HG02970 (cell line): Measurements from ENCODE around the gene COPS9.
A peak's percentile ranks its signal among the peaks of the same experiment; 100 is the strongest.

Experiments
- ATAC-seq: cut with Tn5 transposase; IDR thresholded peaks from one replicate; pipeline ENCODE4 v1.9.1; 2021; ENCODE audit warnings: mild to moderate bottlenecking, moderate library complexity, moderate number of reproducible peaks; ENCODE audit not compliant: unreplicated experiment, low FRiP score

Gene COPS9

DNA sequence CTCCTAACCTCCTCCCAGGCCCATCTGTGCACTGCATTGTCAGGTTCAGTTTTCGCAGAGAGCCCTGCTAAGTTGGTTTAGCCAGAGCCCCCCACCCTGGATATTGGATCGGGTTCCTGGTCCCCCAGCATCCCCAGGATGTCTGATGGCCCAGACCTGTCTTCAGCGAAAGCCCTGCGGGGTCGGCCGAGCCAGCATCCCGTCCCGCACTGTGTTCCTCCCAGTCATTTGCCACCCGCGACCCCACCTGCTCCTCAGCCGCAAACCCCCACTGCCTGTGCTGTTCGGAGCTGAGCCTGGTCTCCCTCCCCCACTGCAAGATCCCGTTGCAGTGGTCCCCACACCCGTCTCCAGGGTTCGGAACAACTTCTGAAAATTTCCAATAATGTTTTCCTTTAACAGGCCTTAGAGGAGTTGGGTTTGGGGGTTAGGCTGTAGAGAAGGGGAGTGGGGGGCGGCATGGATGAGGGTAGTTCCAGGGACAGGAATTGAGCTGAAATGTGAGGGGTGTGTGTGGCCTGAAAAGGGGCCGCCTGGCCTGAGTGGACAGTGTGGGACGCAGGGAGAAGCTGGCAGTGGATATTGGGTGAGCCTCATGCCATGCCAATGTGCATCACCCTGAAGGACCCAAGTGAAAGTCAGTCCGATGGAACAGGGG is 1.6 kb upstream of the COPS9 start:
- no peak for ATAC-seq

DNA sequence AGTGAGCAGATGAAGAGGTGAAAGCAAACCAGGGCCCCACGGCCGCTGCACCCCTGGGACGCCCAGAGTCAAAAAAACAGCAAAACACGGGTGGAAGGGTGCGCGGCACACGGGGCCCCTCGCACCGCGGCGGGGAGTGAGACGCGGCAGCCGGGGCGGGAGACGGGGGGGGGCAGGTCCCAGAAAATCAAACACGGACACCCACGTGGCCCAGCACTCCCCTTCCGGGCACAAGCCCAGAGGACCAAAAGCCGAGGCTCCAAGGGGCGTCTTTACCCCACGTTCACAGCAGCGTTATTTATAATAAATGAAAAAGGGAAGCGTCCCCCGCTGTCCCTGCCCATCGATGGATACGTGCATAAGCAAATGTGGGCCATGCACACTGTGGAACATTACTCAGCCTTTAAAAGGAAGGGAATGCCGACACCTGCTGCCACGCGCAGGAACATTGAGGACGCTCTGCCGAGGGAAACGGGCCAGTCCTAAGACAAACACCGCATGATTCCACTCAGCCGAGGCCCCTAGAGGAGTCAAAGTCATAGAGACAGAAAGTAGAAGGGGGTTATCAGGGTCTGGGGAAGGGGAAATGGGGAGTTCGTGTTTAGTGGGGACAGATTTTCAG is 677 bp upstream of the COPS9 start:
- peak; percentile 3 for ATAC-seq

DNA sequence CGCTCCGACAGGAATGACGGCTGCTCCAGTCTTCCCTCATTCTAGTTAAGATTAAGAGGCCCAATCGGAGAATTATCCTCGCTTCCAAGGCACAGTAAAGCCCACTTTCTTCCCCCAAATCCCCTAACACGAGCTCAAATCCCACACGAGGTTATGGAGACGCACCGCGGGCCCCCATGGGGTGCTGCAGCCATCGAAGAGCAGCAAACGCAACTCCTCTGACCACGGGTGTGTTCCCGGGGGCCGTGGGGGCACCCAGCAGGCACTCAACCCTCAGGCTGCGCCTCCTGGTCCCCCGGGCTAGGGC is 446 bp downstream of the COPS9 start:
- peak; percentile 15 for ATAC-seq

DNA sequence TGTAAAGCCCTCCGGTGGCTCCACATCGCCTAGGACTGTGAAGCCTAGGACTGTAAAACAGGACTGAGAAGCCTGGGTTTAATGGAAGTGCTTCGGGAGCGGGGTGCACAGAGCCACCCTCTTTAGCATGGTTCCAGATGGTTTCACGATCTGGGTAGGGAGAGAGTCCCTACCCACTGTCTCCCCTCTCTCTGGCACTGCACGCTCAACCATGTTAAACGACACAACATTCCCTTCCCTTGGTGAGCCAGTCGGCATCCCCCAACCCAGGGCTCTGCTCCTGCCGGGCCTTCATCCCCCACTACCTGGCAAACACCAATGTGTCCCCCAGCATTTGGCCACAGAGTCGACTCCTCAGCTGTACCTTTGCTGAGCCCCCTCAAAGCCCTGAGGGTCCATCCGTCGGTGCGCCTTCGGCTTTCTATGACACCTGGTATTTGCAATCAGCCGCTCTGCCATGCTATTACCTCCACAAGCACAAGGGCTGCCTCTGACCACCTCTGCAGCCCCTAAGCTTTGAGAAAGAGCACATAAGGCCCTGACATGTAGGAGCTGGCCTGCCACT is 1.1 kb downstream of the COPS9 start:
- no peak for ATAC-seq

DNA sequence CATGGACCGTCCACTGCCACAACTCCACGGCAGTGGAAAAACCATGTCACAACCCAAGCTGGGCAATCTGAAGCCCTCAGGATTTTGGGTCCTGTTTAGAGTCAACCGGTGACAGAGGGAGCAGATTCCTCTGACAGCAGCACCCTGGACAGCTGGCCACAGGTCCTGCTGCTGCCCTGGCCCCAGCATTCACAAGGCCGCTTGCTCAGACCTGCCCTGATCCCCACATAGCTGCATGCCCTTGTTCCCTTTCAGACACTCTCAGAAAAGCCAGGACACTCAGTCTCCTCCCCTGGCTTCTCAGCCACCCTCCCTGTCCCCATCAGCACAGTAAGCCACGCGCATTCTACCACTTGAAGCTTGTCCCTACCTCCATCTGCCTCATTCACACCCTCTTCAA is 1.6 kb downstream of the COPS9 start:
- no peak for ATAC-seq

DNA sequence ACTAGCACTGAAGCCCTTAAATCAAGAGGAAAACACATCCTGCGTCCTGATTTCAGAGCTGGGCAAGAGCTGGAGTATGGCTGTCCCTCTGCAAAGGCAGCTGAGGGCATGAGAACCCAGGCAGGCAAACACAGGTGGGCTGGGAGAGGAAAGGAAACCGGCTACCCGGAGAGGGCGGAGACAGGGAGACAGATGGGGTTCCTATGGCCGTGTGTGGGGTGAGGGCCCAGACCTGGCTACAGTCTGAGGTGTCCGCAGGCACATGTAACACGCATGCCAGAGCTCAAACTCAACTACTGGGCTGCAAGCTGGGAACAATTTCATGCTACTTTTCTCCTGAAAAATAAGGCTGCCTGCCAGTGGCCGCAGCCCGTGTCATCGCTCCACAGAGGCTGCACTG is 2.7 kb downstream of the COPS9 start:
- no peak for ATAC-seq

DNA sequence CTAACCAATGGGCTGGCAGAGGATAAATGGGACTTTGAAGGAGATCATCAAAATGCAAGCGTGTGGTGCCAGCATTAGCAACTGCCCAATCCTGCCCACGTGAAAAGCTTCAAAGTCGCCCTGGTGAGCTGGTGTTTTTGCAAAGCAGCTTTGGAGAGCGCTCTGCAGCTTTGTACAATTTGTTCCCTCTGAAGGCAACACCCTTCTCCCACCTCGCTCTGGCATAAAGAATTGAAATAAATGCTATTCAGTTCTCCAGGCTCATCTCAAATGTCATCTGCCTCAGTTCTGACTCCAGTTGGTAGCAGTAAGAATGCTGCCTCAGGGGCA is 3.5 kb downstream of the COPS9 start:
- no peak for ATAC-seq

DNA sequence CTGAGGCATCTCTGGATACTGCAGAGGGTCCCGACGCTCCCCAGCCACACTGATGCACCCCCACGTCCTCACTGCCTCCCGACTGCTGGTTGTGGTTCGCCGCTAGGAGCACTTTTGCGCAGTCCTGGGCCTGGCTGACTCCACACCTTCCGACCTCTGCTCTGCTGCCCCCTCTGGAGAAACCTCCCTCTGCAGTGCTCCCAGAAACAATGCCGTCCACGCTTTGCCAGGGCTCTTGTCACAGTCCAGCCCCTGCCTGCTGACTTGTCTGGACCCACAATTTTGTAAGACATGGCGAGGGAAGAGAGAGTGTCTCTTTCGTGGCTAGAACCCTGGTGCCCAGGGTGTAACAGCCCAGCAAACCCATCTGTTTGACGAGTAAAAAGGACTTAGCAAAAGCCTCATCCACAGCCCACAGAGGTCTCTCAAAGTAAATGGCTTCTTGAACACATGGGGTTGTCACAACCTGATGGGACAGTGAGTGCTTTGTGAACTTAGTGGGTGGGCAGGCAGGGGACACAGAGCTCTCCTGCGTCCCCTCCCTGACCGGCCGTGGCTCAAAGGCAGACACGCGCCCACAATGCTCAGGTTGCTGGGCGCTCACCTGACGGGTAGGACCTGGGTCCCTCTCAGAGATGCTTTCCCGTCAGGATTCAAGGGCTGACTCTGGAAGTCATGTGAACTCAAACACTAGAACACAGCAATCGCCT is 4.0 kb downstream of the COPS9 start:
- ATAC-seq = no peak

DNA sequence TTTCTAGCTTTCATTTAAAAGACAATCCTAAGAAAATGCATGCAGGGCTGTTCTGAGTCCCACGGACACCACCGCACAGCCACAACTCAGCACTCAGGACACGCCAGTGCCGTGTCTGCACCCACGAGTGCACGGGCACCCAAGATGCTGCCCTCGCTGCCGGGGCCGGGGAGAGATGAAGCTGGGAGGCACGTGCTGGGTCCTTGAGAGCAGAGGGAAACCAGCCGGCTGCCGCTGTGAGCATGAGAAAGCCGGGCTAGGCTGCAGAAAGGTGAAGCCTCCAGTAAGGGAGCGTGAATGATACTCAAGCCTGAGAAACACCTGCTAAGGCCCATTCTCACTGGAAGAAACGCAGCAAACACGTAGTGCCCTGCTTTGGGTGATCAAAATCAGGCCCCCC is 4.8 kb downstream of the COPS9 start:
- ATAC-seq = no peak

DNA sequence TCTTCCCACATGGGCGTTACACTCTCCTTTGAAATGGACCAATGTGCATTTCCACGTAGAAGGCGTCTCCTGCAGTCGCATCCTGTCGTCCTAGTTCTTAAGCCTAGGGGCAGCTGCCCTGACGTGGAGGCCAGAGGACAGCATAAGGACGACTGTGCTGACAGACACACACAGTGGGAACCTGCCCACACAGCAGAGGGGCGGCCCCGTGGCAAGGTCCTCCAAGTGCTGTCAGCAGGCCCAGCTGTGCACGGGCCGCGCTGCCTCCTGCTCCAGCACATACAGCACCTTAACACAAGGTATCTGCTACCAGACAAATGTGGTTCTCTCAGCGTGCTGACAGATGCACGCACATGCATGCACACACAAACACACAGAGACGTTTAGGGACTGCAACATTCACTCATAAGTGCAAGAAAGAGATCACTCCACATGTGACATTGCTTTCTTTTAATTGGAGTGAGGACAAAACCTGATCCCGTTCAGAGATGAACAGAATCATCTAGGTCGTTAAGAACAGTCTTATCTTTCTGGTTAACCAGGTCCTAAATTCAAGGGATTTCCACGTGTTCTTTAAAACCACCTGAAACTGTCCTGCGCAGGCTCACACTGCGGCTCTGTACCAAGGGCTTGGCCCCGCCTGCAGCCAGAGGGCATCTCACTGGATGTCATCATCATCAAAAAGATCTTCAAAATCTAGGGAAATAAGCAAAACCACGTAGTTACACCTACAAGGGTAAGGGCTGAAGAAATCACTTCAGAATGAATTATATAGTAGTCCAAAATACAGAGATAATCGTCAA is 5.5 kb downstream of the COPS9 start:
- no peak for ATAC-seq

DNA sequence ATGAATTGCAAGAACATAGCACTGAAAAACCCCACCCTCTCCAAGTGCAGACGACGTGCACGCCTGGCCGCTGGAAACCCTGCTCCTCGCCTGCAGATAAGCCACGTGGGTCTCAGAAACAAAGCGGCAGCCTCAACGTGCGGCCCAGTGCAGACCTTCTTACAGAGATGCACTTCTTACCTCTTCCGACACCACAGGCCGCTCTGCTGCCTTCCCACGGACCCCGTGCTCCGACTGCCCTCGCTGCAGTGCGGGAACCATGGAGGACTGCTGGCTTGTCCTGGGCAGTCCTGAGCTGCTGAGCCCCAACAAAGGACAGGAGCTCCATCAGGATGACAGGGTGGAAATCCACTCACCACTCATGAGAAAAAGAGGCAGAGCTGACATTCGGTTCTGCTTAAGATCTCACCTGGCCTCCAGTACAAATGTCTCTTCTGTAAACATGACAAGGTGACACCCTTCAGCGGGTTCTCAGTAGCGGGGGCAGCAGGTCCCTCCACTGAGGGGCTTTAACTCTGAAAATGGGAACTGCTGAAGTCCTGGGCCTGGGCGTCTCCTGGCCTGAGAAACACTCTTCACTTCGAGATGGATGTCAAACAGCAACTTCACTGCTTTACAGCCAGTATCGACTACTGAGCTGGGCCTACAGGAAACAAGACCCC is 6.2 kb downstream of the COPS9 start:
- no peak for ATAC-seq

DNA sequence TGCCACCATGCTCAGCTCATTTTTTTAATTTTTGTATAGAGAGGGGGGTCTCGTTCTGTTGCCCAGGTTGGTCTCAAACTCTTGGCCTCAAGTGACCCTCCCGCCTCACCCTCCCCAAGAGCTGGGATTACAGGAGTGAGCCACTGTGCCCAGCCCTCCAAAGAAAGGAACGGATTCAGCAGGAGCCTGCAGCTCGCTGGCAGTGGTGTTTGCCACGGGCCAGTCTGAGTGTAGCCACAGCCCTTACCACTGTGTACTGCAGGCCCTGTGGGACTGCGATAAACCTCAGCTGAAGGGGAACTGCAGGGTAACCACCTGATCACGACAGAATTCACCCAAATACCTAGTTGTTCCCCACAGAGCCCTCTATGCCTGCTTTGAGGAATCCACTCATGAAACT is 6.8 kb downstream of the COPS9 start:
- ATAC-seq = no peak

DNA sequence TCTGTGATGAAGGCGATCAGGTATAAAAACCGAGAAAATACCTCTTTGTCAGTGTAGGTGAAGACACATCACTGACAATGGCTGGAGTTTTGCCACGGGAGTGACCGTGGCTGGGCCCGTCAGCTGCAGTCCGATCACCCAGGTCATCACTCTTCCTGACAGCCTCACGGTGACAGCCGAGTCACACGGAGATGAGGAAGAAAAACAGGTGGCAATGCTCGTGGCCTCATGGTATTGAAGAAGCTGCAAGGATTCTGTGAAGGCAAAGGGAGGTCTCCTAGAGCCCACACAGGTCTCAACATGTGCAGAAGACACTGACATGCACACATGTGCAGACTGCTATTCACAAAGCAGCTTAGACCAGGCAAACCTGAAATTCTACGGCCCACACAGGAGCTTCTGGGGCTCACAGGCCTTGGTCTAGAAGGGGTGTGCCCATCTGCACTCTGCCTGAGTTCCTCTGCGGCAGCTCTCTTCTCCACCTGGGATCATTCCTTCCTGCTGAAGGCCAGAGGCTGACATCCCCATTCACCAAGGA is 7.4 kb downstream of the COPS9 start:
- ATAC-seq = no peak

DNA sequence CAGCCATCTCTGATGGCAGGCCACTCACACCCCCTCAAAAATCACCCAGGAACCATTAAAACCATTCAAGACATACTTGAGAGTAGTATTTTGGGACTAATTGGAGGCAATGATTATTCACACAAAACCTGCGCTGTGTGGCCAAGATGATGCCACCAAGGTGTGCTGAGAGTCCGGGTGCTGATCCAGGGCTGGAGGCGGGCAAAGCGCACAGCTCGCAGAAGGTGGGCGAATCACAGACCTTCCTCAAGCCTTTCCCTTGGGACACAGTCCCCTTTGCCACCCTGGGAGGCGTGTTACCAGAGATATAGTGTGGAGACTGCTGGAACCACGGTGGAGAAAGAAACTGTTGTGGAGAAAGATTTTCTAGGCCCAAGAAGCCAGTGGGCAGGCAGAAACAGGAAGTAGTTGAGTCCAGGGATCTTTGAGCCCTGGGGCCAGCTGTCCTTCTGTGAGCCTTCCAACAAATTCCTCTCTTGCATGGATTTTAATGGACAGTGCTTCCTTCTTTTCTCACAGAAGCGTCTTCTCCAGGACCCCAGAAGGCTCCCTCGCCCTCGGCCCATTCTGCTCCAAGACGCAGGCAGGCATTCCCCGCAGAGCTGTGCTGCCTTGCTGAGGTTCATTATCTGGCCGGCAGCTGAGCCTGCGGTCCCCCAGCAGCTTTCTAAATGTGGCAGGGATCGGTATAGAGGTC is 8.0 kb downstream of the COPS9 start:
- no peak for ATAC-seq

DNA sequence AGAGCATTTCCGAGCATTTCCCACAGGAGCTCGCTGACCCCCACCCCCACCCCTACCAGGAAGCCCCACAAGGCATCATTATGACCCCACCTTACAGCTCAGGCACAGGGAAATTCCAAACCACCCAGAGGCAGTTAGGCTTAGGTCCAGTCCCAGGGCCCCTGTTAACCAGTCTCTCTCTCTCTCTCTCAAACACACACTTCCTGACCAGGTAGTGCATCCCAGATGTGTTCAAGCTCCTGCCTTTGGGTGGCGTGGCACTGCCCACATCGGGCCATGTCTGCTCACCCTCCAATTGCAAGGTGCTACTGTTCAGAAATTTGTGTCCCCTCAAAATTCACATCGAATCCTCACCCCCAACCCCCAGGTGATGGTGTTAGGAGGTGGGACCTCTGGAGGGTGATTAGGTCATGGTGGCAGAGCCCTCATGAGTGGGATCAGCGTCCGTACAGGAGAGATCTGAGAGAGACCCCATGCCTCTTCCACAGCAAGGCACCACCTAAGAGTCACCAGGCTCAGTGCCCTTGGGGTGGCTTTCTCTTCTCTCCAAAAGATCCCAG is 8.8 kb downstream of the COPS9 start:
- ATAC-seq = no peak

DNA sequence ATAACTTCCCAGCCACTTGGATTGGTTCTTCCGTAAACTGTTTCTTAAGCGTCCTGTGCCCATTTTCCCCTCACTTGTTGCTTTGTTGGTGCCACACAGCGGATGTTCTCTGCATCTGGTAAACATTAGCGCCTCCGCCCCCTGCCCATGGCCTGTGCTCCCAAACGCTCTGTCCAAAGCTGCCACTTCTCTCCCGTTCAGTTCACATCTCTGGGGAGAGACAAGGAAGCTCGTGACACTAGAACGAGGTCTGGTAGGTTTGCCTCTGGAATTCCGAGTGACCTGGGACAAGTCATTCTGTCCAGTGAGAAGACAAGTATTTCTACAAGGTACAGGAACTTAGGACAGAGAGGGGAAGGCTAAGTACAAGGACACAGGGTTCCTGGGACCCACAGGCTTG is 9.4 kb downstream of the COPS9 start:
- ATAC-seq = no peak

DNA sequence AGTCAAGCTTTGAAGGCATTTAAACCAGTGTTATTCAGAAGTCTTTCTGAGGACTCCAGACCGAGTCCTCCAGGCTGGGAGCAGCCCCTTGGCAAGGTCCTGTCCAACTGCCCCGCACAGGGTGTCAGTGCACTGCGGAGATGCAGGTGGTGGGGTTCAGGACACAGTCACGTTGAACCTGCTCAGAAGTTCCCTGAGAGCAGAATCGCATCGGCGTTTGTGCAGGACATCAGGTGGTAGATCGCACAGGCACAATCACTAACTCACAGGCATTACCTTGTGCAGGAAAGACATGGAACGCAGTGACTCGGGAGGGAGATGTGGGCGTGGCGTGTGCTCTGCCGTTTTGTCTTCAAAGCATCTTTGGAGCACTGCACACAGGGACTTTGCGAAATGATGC is 10.4 kb downstream of the COPS9 start:
- ATAC-seq = no peak

DNA sequence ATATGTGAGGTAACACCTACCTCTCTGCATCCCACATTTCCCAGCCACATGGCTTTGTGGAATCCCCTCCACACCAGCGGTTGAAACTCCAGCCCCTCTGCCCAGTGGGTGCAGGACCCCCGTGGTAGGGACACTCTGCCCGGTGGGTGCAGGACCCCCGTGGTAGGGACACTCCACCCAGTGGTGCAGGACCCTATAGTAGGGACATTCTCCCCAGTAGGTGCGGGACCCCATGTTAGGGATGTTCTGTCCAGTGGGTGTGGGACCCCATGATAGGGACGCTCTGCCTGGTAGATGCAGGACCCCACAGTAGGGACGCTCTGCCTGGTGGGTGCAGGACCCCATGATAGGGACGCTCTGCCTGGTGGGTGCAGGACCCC is 11.5 kb downstream of the COPS9 start:
- ATAC-seq = no peak

DNA sequence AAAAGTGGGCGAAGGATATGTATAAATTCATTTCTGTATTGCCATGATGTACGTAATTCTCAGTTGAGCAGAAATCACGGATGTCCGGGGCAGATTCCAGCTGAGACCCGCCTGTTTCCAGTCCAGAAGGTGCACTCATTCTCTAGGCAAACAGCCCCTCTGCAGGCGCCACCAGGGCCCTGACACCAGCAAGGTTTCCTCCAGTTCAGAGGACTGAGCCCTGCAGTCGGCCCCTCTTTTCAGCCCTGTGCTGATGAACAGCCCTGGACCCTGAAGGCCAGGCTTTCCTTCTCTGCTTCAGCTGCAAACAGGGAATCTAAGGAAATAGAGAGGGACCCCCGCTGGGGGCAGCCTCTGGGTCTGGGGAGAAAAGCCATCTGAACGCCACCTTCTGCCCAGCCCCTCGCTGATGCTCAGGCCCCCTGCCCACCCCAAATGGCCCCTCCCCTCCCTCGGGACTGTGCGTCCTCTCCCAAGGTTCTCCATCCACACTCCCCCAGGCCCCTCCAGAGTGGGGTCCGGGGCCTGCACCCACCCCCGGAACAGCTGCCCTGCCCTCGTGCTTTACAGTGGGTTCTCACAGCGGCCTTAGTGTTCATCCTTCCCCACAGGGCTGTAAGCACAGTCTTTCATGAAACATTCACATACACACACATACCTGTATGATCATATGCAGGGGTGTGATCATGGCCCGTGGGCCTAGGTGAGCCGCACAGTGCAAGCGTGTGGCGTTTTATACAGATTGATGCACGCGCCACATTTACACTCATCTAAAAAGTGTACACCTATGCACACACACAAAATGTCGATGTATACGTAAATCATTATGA is 12.1 kb downstream of the COPS9 start:
- ATAC-seq = no peak
